GM18858 (cell line): ENCODE measurements around the gene SRD5A1.

Source experiments
- ATAC-seq: cut with Tn5 transposase; IDR thresholded peaks from one replicate; pipeline ENCODE4 v1.9.1; 2021; ENCODE audit not compliant: unreplicated experiment

SRD5A1 gene

DNA sequence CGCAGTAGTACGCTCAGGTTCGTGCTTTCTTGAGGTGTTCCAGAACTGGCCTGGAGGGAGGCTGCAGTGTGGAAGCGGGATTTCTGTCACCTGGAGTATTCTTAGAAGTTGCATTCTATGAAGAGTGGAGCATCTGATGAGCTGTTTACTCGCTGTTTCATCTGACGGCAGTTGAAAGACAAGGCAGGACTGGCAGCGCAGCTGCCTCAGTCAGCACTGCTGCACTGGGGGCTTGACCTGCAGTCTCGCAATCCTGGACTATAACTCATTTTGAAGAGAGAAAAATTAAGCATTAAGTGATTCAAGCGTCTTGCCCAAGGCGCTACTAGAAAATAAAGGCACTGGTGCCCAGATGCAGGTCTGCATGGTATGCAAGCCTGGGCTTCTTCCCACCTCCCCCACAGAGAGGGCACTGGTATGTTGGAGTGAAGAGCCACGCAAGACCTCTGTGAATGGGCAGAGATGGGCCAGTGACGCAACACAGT is 90.6 kb downstream of the SRD5A1 start:
- ATAC-seq: no peak
